NCI-H2171 treated with DMSO at 0.1 percent for 48 hours (cell line): ENCODE results near the gene P2RY6.

Experiments
- DNase-seq: peaks from one replicate; lab custom pipeline; 2025; lab: John Stamatoyannopoulos, UW

The P2RY6 gene

DNA sequence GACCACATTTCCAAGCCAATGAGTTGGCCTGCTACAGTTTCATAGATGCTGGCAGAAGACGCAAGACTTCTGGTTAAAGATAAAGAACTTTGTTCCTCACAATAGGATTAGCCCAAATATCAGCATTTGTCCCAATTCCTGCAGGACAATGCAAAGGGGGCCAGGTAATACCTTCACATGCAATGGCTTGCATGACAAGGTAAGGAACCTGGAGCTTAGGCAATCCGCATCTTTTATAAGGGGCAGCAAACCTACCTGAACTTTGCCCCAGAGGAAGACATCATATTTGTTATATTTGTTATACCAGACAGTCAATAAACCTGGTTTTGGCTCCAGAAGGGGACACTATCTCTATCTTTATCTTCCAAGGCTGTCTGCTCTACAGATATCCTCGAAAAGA is 5.3 kb downstream of the P2RY6 start:
- no peak for DNase-seq

DNA sequence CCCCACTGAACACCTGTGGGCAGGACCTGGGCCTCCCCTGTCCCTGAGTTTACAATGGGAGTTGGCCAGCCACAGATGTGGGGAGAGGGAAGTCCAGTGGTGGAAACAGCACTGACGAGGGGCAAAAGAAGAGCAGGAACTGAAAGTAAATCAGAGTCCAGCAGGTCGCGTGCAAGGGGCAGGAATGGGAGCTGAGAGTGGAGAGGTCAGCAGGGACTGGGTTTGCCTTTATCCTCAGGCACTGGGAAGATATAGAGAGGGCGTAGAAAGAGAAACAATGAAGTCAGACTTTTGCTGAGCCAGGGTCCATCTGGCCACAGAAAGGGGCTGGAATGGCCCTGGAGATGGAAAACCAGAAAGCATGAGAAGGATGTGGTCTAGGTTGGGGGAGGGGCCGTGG is 8.5 kb downstream of the P2RY6 start:
- DNase-seq = no peak

DNA sequence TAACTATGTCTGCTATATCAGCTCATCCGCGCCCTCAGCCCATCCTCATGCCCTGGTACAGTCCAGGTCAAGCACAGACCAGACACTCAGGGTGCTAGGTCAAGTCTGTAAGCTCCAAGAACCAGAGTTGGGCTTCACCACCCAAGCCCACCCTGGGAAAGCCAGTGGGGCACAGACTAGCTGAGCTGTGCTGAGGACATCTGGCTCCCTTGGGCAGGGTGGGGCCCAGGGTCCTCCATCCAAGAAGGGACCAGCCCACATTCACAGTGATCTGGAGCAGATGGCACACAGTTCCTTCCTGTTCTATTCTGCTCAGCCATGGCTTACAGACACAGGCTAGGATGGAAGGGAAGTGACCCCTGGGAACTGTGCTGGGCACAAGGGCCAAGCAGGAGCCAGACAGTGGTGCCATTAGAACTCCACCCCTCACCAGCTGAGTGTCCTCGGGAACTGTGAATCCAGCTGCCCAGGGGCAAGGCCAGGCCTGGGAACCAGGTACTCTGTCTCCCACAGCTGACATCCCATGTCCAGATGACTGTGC is 9.1 kb downstream of the P2RY6 start:
- peak; percentile 3 for DNase-seq

DNA sequence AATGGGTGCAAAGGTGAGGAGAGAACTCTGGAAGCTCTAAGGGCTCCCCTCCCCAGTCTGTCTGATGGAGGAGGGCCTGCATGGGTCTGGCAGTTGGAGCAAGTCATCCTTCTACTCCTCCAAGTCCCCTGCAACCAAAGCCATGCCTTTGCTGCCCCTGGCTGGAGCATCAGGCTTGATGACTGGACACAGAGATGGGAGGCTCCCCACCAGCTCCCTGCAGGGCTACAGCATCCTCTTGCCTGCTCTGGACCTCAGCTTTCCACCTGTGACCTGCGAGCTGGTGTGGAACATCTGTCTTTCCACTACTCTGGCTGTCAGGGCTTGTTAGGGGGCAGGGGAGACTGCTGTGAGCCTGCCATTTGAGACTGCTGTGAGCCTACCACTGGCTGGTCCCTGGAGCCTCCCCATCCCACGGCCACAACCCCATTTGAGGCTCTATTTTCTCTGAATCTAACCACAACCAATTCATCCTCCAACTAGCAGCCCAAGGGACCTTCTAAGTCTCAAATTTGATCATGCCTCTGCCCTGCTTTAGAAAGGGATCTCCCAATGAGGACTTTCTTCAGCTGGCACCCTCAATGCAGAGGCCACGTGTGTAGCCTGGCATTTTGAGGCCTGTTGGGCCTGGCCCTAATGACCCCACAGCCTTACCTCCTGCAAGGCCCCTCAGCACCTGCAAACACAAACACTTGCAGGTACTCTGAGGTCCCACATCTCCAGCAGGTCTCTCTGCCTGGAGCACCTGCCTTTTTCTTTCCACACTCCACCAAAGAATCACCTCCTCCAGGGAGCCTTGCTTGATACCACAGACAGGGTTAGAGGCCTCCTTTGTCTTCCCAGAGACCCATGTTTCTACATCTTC is 9.9 kb downstream of the P2RY6 start:
- no peak for DNase-seq

DNA sequence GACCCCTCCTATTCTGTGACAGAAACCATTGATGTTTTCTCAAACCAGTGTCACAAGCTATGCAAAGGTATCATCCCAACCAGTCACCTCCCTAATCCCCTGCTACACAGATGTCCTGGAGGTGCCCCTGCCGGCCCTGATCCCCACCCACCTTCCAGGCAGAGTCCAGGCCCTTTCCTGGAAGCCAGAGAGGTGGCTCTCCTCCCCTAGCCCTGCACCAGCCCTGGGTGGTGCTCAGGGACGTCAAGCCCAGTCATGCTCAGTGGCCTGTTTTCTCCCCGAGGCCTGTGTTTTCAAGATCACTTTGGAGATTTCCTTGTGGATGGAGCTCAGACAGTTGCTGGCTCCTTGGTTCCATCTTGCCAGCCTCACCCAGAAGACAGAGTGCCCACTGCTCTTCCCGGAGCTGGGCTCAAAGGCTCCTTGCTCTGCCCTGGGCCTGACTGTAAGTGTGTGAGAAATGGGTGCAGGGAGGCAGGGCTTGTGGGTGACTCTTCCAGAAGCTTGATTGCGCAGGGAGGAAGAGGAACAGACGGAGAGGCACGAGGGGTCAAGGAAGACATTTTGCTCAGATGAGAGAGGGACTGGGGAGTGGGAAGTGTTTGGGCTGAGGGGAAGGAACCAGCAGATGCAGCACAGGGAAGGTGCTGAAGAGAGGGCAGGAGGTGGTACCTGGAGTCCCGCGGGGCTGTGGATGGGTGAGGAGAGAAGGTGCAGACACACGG is 11.3 kb downstream of the P2RY6 start:
- DNase-seq = no peak

DNA sequence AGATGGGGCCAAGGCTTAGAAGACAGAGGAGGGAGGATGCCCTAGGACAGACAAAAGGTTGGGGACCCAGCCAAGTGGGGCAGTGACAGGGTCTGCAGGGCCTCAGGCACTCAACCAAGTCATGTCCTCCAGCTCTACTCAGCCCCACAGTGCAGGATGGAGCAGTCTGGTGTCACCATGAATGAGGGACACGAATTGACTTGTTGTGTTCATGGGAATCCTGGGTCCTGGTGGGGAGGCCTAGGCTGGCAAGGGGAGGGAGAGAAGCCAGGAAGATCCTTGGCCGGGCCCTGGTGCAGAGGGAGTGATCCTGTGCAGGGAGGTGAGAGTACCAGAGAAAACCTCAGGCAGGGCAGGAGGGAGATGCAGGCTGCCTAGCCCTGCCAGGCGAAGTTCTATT is 12.0 kb downstream of the P2RY6 start:
- no peak for DNase-seq

DNA sequence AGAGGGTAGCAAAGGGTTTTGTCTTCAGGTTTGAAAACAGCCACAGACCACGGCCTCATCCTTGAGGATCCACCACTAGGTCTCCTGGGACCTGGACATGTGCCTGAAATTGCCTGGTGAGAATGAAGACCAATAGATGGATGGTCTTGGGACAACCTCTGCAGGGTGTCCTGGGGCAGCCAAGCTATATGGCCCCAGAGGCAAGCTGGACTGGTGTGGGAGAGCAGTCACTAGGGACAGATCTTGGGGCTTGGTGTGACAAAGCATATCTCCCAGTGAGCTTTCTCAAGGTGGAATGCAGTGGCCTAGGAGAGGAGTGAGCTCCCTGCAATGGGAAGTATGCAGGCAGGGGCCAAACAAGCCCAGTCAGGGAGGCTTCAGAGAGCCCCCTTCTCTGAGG is 13.6 kb downstream of the P2RY6 start:
- no peak for DNase-seq

DNA sequence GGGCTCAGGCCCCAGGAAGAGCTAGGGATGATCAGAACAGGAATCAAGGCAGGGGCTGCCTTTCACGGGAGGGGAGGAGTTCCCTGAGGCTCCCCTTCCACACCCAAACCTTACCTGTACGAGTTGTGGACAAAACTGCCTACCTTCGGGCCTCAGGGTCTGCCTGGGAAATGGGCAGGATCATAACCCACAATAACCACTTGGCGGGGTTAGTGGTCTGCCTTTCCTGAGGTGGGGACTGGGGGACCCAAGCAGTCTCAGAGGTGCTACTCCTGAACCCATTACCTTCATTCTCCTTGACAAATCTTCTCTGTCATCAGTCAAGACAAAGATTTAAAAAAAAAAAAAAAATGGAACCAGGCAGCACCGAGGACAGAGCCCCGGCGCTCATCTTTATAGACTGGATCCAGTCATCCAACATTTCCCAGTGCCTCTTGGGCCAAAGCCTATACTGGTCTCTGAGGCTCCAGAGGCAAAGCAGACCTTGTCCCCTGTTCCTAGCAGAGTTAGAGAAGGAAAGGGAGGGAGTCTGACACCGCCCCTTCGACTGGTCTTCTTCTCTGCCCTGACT is 14.2 kb downstream of the P2RY6 start:
- DNase-seq = no peak

GRCh38 chr11:73287400-73288101 is 15.4 kb downstream of the P2RY6 start:
- no peak for DNase-seq

- DNase-seq = no peak
Observed at GRCh38 chr11:73288192-73288872, 16.2 kb downstream of the P2RY6 start.

DNA sequence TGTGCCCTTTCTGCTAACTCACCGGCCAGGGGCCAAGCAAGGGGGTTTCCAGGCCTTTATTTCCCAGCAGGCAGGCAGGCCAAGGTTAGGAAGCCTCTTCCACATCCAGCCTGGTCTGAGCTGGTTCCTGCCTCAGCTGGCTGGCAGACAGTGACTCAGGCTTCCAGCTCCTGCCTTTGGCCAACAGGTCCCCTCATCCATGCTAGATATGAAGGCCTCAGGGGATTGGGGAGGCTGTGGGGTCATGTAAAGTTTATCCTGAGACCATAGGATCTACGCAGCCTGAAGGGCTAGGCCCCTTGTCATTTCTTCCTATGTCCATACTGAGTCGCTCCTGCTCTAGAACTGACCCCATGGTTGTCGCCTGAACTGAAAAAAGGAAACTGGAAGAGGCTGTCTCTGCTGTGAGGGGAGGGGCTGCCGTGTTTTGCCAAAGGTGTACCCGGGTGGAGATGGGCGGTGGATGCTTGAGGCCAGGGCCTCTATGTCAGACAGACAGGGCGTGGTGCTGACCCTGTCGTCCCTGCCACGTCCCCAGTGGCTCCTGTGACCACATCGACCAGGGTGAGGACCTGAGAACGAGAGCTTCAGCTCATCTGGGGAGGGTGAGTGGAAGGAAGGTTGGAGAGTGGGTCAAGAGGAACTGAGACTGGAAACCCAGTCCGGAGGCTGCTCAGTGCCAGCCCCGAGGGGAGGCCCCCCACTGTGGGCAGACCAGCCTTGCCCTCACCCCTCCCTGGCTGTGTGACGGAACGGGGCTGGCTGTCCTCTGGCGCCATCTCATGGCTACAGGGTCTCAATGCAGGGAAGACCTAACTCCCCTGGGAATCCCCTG is 17.0 kb downstream of the P2RY6 start:
- DNase-seq = peak; percentile 62

- no peak for DNase-seq
Observed at GRCh38 chr11:73290536-73290935, 18.4 kb downstream of the P2RY6 start.

- no peak for DNase-seq
Observed at GRCh38 chr11:73291196-73291595, 19.1 kb downstream of the P2RY6 start.

DNA sequence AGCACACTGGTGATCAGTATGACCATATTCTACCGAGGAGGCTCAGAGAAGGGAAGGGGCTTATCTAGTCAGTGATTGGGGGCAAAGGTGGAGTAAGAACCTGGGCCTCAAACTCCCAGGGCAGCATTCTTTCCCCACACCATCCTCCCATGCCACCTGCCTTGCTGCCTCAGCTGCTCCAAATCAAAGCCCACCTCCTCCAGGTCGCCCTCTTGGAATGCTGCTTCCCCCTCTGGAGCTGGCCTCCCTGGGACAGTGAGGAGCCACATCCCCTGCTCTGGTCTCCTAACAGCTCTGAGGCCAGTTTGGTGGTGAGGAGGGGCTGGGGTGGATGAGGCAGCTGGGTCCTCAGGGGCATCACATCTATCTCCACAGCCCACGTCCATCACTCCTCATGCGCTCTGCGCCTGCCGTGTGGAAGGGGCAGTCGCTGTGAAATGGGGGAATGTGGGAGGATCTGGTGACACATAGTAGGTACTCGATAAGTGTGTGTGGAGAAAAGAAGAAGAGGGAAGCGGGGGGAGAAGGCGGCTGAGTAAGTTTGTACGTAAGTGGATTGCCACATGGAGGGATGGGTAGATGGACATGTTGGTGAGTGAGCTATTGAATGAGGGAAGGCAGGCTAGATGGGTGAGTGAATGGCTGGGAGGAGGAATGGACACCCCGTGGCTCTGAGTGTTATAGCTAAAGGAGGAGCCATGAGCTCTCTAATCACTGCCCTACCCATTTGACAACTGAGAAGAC is 19.8 kb downstream of the P2RY6 start:
- DNase-seq = no peak

- DNase-seq = no peak
Observed at GRCh38 chr11:73292525-73292894, 20.4 kb downstream of the P2RY6 start.

DNA sequence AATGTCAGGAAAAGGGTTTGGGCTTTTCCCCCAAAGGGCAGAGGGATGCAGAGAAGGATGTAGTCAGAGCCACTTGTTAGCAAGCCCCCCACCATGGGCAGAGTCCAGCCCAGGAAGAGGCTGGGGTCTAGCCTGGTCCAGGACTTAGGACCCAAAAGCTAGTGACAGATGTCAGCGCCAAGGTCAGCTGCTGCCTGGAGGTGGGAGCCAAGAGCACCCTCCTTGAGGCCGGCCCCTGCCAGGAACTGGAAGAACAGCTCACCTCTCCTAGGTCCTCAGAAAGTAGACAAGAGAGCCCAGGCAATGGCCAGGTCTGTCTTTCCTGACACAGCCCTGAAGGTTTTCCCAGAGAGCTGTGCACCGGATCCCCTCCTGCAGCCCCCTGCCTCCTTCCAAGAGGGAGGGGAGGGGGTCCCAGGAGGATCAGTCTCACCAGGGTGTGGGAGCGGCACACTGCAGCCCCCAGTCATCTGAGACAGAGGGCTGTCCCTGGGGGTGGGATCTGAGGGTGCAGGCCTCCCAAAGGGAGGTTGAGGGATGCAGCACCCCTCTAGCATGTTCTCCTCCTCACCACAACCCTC is 21.3 kb downstream of the P2RY6 start:
- DNase-seq = no peak

DNA sequence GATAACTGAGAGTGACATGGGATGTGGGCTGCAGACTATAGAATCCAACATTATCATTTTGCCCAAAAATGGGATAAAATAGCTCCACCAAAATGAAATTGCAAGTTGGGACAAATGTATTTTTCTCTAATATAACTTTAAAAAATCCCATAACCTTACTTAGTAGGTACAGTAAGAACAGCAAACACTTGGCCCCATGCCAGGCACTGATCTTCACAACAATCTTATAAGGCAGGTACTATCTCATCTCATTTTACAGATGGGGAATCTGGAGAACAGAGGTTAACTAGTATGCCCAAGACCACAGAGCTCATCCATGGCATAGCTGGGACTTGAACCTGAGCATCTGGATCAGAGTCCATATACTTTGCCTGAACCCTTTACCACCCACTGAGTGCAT is 22.5 kb downstream of the P2RY6 start:
- no peak for DNase-seq

GRCh38 chr11:73295241-73295995 is 23.3 kb downstream of the P2RY6 start:
- no peak for DNase-seq

DNA sequence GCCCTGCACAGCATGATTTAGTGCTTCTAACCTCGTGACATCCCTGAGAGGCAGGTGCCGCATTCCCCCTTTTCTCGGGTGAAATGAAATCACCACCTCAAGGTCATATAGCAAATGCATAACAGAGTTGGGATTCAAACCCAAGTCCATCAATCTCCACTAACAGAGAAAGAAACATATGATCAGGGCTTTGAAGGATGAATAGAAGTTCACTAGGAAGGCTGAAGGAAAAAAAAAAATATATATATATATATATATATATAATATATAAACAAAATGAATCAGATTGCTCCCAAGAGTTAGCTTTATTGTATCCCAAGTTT is 23.8 kb downstream of the P2RY6 start:
- no peak for DNase-seq
